T-helper 1 cell treated with Interleukin-12 subunit alpha and Interleukin-12 subunit beta and Interleukin-4 antibody, amounts not matched to agents 30 ng/mL and 1 ng/mL, for 36 hours (primary cell): ENCODE measurements around the gene FAM43B. TPM values are rescaled to one million over a fixed set of nuclear protein-coding genes. Genes with fewer than 3 reads are reported as not detected.

Source experiments
- intact Hi-C: fragments of 100-400 bp; cut with micrococcal nuclease; formaldehyde crosslinking; loops from one replicate; pipeline ENCODE4 v1.15.1; 2024
- total RNA-seq: library from RNA; stranded (reverse); gene quantifications from 2 replicates; pipeline ENCODE4 v1.2.3, GENCODE V29; 2022

Gene FAM43B
- total RNA-seq, 1 donor from 2014 or later: not detected

DNA sequence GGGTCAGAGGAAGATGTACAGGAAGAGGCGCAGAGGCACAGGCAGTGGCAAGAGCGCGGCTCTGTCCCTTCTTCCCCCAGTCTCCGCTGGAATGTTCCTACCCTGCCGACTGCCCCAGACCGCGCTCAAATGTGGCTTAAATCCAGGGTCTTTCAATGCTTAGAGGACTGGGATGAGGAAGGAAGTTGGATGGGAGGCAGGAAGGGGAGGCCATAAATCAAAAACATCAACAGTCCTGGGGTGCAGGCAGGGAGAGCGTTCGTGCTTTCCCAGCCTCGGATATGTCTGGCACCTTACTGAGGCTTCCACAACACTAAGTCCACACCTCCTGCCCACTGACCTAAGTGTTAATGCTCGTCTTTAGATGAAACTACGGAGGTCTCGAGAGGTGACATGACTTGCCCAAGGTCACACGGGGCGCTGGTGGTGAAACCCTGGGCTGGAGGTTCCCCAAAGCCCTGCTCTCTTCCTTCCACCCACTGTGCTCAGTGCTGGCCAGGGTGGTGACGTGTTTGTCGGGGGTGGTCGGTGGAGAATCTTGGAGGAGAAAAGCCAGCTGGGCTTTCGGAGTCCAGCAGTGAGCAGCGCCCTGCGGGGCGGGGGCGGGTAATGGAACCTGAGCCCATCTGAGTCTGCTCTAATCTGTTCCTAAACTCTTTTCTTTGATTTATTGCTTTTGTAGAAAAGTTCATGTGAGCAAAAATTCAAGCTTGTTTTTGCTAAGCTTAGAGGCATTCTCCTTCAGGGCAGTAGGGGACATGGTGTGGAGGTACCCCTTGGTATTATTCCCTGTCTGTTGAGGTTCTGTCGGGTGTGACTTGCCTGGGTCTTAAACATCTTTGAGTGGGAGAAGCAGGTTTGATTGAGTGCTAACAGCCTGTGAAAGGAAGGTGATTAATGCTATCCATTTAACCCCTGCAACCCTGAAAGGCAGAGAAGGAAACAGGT, 37.2 kb downstream of the FAM43B start:
- intact Hi-C loops: no loop called here

DNA sequence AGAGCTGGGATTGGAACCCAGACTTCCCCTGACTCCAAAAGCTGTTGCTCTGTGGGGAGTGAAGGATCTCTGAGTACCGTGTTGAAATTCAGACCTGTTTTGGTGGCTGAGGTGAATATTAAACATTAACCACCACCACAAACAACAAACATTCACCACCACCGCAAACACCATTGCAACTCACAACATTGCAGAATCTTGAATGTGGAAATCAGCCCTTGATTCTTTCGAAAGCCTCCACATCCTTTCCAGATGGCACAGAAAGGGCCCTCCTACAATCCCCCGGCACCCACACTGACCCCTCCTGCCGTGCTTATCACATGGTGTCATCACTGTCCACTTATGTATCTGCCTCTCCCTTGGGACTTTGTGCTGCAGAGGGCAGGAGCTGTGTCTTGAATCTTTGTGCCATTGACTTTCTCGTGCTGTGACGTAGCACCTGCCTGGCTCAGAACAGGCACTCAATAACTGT, 38.0 kb downstream of the FAM43B start:
- intact Hi-C loops: no loop called here

DNA sequence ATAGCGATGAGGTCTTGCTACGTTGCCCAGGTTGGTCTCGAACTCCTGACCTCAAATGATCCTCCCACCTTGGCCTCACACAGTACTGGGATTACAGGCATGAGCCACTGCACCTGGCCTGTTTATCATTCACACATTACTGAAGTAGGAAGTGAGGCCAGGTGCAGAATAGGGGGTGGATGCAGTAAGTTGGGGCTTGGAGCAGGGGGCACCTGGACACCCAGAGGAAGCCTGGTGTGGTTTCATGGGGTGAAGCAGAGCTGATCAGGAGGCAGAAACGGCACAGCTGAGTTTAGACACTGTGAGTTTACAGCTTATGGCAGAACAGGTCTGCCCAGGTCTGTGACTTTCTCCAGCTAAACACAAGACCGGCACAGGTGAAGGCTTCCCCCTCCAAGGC, 41.4 kb downstream of the FAM43B start:
- intact Hi-C loops: no loop called here

DNA sequence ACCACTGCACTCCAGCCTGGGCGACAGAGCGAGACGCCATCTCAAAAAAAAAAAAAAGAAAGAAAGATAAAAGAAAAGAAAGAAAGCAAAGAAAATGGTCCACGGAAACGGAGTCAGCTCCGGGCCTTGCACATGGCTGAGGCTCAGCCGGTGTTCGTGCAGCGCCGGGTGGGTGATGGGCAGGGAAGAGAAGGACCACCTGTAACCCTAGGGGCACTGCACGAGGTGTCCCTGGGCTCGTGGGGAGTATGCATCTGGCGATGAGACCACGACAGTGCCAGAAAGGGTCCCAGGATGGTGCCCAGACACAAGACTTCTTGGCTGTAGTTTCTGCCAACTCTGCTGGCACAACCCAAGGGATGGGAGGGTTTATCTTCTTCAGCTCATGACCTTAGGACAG, 42.4 kb downstream of the FAM43B start:
- intact Hi-C loops: no loop called here

DNA sequence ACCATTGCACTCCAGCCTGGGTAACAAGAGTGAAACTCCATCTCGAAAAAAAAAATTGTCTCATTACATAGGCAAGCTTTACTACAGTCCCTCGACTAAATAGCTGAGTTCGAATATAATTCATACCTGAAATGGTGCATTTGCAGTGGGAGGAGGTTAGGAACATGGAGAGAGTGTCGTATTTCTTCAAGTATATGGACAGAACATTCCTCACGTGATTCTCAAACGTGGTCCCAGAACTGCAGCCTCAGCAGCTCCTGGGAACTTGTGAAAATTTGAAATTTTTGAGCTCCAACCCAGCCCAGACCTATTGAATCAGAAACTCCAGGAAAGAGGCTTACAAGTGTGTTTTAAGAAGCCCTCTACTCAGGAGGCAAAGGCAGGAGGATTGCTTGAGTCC, 43.7 kb downstream of the FAM43B start:
- intact Hi-C loops: no loop called here

DNA sequence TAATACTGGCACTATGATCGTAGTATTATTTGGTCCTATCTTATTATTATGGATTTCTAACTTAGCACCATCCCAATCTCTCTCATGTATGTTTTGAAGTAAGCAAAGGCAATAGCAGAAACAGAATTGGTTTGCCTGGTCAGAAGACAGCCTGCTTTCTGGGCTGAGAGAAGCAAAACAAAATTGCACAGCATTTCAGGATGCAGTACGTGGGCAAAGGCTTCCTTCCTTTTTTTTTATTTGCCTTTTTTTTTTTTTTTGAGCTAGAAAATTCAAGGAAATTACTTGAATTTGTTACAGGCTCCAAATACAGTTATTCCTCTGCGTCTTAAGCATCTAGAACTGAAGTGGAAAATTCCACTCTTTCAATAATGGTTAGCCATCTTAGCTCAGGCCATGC, 45.3 kb downstream of the FAM43B start:
- intact Hi-C loops: no loop called here

DNA sequence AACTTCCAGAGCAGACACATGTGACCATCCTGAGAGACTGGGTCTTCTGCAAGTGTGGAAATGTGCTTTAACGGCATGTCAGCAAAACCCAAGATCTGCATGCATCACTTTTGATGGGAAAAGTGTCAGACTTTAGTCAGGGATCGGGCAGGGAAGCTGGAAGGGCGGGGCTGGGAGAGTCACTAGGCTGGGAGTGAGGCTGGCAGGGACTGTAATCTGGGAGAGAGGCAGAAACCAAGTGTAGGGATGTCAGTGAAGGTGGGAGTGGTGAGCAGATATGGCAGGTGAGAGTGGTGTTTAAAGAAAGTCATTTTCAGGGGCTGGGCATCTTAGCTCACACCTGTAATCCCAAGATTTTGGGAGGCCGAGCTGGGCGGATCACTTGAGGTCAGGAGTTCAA, 47.8 kb downstream of the FAM43B start:
- intact Hi-C loops: no loop called here

DNA sequence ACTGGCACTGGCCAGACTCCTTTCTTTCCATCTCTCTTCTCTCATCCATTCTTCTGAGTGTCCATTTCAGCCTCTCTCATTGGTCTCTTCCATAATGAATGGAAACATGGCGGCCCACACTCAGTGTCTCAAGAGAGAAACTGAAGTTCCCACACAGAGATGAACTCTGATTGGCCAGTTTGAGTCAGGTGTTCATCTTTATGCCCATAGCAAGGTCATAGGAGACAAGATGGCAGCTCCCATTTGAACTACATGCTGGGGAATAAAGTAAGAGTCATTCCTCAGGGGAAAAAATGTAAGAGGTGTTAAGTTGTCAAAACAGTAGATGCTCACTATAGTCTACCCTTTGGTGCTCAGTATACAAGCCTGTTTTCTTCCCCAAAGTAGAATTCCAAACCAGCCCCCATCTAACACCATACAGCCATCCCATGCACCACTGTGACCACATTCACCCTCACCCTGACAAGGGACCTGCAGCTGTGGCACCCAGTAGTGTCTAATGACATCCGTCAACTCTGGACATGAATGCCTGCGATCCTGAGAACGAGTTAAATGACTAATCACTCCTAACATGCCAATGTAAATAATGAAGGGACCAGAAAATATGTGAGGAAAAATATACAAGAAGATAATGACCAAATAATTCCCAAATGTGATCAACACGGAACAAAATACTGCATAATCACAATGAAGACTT, 48.9 kb downstream of the FAM43B start:
- intact Hi-C loops: no loop called here

DNA sequence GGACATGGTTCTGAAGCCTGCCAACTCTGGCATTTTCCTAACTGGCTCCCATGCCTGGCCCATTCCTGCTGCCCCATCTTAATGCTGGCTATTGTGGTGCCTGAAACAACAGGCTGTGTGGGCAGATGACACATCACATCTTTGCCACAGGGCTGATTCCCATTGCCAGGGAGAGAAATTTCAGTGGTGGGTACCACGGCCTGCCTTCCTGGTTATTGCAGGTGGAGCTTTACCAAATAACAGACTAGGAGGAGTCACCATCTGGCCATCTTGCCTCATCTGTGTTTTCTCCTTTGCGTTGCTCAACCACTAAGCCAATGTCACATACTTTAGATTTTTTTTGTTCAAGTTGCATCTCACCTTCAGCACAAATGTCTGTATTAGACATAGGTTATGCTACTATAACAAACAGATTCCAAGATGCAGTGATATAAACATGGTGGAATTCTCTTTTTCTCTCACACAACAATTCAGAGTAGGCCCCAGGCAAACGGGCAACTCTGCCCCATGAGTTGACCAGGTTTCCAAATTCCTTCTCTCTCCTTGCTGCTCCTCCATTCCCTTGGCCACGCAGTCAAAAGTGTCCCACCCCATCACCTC, 50.6 kb downstream of the FAM43B start:
- intact Hi-C loops: no loop called here

DNA sequence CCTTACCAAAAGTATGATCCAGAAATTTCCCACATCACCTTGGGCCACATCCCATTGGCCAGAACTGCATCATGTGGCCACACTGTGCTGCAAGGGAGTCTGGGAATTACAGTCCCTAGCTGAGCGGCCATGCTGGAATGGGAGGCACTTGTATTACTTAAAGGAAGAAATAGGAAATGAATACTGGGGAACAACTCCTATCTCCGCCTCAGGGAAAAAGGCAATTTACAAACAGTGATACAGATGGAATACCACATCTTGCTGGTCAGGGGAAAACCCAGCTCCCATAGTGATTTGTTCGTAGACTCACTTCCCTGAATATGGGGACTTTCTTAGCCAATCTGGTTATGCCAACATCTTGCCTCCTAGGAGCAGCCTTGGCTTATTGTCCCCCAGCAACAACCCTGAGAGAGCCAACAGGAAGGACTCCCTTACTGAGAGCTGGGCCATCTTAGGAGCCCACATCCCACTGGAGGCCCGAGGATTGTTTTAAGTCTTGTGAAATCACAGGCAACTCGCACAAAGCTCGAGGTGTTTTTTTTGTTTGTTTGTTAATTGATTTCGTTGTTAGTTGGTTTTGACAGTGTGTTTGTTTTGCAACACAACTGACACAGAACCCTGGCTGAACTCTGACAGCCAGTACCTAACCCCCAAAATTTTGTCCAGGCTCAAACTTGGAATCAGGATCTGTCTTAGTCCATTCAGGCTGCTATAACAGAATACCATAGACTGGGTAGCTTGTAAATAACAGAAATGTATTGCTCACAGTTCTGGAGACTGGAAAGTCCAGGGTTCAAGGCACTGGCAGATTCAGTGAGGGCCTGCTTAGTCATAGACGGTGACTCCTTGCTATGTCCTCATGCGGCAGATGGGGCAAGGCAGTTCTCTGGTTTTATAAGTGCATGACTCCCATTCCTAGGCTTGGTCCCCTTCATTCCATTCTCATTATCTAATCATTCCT, 51.4 kb downstream of the FAM43B start:
- intact Hi-C loops: no loop called here

Other genes with a start within 250 kb of the FAM43B start
- 0.80 and 0.83 TPM in 2 replicates for gene CAMK2N1, start 66.4 kb upstream of the FAM43B start, total RNA-seq
- 25.3 and 25.5 TPM in 2 replicates for gene MUL1, start 44.4 kb upstream of the FAM43B start, total RNA-seq
- gene CDA, start 36.5 kb downstream of the FAM43B start, total RNA-seq: not detected in 2 replicates
- gene PINK1, start 80.9 kb downstream of the FAM43B start, total RNA-seq: 4.5 and 4.8 TPM in 2 replicates
- gene DDOST, start 108.8 kb downstream of the FAM43B start, total RNA-seq: 181 and 196 TPM in 2 replicates
- not detected in 2 replicates for gene KIF17, start 165.4 kb downstream of the FAM43B start, total RNA-seq
- gene SH2D5, start 180.1 kb downstream of the FAM43B start, total RNA-seq: 0.07 and 0.32 TPM in 2 replicates
- gene HP1BP3, start 234.7 kb downstream of the FAM43B start, total RNA-seq: 267 and 275 TPM in 2 replicates